HG03280 (cell line): ENCODE results near the gene MAST1.
"Not testable (repeated sequence)": the region's sequence is repeated elsewhere in the genome, so short reads cannot be mapped to it uniquely, and the experiment has no call there.

Experiments used
- ATAC-seq: cut with Tn5 transposase; IDR thresholded peaks from one replicate; pipeline ENCODE4 v1.9.1; 2021; ENCODE audit warnings: mild to moderate bottlenecking, moderate library complexity; ENCODE audit not compliant: unreplicated experiment

The MAST1 gene

GRCh38 chr19:12838182-12838885 lies at the start of gene MAST1:
TSS of gene MAST1 (plus strand) at chr19:12838515. CDS start at chr19:12838573, 58 bp downstream.
- no peak for ATAC-seq

GRCh38 chr19:12788682-12789097 lies 49.6 kb upstream of the MAST1 start:
- ATAC-seq, result no peak

GRCh38 chr19:12789098-12789903 lies 49.0 kb upstream of the MAST1 start:
- no peak for ATAC-seq

- peak; percentile 42 for ATAC-seq
Observed at GRCh38 chr19:12789904-12790619, 48.3 kb upstream of the MAST1 start.

GRCh38 chr19:12790628-12791344 lies 47.5 kb upstream of the MAST1 start:
- ATAC-seq, result no peak

GRCh38 chr19:12791345-12792050 lies 46.8 kb upstream of the MAST1 start, which contains the start of gene JUNB:
TSS of gene JUNB (plus strand) at chr19:12791486. CDS start at chr19:12791772, 286 bp downstream.
- ATAC-seq, result peak; percentile 31

- no peak for ATAC-seq
Observed at GRCh38 chr19:12792051-12792852, 46.1 kb upstream of the MAST1 start.

GRCh38 chr19:12792853-12793289 lies 45.4 kb upstream of the MAST1 start:
- ATAC-seq, result no peak

- peak; percentile 34 for ATAC-seq
Observed at GRCh38 chr19:12793290-12794195, 44.8 kb upstream of the MAST1 start.

- no peak for ATAC-seq
Observed at GRCh38 chr19:12794196-12794941, 43.9 kb upstream of the MAST1 start.

- no peak for ATAC-seq
Observed at GRCh38 chr19:12794971-12795381, 43.3 kb upstream of the MAST1 start.

GRCh38 chr19:12796146-12797071 lies 41.9 kb upstream of the MAST1 start:
- ATAC-seq, result no peak

GRCh38 chr19:12797141-12797587 lies 41.2 kb upstream of the MAST1 start:
- ATAC-seq, result no peak

- not testable (repeated sequence) for ATAC-seq
Observed at GRCh38 chr19:12797607-12798006, 40.7 kb upstream of the MAST1 start.

GRCh38 chr19:12799742-12800465 lies 38.4 kb upstream of the MAST1 start:
- no peak for ATAC-seq

GRCh38 chr19:12800466-12800770 lies 37.9 kb upstream of the MAST1 start:
- ATAC-seq, result no peak
